Activated naive CD4-positive, alpha-beta T cell (primary cell): ENCODE data around the gene STAP2.
"Not testable (repeated sequence)": the region's sequence is repeated elsewhere in the genome, so short reads cannot be mapped to it uniquely, and the experiment has no call there.

Experiments
- DNase-seq, 4 experiments: peaks; one replicate each; lab custom pipeline; 2025; lab: John Stamatoyannopoulos, UW

The STAP2 gene

DNA sequence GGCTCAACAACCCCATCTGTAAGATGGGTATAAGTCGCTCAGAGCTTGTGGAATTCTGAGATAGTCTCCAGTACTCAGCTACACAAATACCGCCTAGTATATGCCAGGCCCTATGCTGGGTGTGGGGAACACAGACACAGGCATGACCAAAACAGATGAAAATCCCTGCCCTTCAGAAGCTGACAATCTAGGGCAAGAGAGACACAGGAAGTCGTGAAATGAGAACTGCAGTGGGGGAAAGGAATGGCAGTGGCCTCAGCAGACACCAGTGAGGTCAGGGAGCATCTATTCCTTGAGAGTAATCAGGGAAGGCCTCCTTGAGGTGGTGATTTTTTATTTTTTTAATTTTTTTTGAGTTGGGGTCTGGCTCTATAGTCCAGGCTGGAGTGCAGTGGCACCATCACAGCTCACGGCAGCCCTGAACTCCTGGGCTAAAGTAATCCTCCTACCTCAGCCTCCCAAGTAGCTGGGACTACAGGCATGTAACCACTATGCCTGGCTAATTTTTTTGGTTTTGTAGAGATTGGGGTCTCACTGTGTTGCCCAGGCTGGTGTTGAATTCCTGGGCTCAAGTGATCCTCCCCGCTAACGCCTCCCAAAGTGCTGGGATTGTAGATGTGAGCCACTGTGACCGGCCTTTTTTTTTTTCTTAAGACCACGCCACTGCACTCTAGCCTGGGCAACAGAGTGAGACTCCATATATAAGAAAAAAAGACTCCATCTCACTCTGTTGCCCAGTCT, 39.6 kb downstream of the STAP2 start:
- DNase-seq, result no peak

DNA sequence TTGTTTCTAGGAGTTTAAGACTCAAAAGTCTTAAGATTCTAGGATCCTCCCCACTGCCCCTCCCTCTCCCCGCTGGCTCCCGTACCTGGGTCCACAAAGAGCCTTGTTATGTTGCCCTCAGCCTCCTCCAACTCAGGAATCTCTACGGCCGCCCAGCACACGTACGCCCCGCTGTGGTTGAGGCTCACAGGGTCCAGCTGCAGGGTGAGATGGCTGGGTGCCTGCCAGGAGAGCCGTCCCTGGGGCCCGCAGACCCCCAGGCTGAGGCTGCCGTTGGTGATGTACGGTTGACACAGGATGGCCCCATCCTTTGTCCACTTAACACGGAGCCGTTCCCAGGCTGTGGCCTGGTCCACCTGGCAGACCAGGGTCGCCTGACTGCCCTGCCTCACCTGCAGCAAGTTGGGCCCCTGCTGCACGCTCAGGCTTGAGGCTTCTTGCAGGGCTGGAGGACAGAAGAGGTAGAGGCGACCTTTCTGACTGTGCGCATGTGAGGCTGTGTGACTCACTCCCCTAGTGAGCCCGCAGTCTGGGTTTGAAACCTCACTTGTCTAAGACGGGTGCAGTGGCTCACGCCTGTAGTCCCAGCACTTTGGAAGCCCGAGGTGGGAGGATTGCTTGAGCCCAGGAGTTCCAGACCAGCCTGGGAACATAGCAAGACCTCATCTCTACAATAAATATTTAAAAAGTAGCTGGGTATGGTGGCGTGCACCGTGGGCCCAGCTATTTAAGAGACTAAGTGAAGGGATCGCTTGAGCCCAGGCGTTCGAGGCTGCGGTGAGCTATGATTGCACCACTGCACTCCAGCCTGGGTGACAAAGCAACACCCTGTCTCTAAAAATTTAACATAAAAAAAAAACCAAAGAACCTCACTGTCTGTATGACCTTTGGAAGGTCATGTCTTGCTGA, 40.5 kb downstream of the STAP2 start:
- DNase-seq, result no peak

DNA sequence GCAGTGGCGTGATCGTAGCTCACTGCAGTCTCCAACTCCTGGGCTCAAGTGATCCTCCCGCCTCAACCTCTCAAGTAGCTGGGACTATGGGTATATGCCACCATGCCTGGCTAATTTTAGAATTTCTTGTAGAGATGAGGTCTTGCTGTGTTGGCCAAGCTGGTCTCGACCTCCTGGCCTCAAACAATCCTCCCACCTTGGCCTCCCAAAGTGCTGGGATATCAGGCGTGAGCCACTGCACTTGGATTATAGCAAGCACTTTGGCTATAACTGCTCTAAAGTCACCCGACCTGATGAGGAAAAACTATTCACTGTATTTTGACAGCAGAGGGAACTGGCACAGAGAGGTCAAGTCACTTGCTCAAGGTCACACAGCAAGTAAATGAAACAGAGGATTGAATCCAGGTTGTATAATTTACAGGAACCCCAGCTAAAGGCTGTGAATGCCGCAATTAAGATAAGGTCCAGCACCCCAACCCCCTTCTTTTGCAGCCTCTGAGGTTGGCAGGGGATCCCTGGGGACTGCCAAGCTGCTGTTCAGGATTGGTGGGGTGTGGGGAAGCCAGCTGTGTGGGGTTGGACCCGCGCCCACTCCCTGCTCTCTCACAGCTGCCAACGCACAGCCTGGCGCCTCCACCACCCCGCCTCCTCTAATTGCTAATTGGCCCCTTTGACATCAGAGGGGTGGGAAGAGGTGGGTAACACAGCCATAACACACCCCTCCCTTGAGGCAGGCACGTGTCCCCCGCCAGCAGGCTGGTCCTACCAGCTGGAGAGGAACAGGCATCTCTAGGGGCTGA, 42.5 kb downstream of the STAP2 start:
- no peak for DNase-seq

DNA sequence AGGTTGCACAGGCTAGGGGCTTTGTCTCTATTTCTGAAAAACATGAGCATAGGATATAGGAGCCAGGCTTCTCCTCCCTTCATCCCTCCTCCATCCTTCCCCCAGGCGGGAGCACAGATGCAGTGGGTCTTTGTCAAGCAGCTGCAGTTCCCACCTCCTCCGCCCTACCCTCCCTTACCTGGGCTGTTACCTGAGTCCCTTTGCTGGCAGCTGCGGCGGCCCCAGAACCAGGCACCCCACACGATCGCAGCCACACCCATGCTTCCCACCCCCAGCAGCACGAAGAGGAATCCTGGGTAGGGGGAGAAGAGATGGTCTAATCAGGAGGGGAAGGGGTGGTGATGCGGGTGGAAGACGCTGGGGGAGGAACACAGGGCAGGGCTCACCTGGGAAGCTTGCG, 44.2 kb downstream of the STAP2 start:
- no peak for DNase-seq

DNA sequence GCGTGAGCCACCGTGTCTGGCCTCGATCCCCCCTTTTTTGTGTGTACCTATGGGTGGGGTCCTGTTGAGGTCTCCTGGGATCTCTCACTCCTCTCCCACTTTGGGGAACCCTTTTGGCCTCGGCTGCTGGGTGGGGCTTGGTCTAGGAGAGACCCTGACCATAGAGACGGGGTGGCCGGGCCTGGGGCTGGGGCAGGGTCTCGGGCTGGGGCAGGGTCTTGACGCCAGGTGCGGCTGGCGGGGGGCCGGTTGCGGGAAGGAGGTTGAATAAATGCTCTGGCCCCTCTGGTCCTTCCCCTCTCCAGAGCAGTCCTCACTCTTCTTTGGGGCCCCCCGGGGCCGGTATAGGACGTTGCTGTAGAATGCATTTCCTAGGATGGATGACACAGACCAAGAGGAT, 46.1 kb downstream of the STAP2 start:
- no peak for DNase-seq

DNA sequence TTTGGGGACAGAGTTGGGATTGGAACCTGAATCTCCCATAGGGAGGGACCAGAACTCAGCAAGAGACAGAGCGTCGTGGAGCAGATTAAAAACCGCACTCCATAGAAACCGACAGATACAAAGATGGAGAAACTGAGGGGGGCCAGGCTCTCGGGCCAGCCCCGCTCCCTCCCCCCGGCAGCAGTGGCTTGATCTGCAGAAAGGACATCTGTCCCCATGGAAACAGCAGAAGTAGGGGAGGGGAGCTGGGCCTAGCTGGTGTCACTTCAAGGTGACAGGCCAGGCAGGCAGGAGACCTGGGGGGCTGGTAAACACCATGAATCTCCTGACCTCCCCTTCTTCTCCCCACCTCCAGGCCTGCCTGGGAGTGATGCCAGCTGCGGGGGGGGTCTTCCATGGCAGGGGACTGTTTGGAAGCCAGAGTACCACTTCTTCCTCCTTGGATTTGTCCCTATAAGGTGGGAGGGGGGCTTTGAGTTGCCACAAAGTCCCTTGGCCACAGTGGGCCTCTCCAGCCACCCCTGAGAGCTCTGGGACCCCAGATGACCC, 47.4 kb downstream of the STAP2 start:
- no peak for DNase-seq

DNA sequence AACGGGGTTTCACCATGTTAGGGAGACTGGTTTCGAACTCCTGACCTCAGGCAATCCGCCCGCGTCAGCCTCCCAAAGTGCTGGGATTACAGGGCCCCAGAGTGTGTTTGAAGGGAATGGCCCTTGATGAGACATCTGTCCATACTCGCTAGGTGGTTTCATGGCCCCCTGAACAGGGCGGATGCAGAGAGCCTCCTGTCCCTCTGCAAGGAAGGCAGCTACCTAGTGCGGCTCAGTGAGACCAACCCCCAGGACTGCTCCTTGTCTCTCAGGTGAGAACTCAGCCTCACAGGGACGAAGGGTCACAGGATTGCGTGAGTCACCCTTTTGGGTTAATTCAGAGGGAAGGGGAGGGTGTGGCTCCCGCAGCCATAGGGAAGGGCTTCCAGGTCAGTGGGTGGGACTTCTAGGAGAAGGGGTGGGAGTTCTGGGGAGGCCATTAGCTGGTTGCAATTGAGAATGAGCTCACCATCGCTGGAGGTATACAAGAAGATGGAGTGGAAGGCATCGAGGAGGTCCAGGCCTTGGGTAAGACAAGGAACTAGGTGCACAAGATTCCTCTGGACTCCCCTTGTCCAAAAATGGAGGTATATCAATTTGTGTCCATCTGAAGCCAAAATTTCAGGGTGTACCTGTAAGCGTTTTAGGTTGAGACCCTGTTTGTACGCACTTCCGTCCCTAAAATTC, 50.4 kb downstream of the STAP2 start:
- DNase-seq, result no peak

DNA sequence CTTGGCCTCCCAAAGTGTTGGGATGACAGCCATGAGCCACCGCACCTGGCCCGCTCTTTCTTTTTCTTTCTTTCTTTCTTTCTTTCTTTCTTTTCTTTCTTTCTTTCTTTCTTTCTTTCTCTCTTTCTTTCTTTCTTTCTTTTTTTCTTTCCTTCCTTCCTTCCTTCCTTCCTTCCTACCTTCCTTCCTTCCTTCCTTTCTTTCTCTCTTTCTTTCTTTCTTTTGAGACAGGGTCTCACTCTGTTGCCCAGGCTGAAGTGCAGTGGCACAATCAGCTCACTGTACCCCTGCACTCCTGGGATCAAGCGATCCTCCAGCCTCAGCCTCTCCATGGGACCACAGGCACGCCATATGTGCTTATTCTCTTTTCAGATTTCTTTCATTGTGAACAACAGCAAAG, 52.5 kb downstream of the STAP2 start:
- not testable (repeated sequence) for DNase-seq

DNA sequence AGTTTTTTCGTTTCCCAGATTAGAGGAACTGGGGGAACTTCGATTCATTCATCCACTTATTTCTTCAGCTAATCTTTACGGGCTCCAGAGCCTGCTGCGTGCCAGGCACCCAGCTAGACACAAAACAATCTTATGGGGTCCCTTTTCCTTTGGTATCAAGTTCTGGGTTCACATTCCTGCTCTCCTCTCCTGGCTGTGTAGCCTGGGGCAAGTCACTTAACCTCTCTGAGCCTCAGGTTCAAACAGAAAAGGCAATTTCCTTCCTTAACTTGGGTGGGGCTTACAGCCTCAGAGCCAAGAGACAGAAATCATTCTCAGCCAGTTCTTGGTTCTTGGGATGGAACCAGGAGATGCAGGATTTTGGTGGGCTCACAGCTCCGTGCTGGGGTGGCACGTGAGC, 53.7 kb downstream of the STAP2 start:
- no peak for DNase-seq

DNA sequence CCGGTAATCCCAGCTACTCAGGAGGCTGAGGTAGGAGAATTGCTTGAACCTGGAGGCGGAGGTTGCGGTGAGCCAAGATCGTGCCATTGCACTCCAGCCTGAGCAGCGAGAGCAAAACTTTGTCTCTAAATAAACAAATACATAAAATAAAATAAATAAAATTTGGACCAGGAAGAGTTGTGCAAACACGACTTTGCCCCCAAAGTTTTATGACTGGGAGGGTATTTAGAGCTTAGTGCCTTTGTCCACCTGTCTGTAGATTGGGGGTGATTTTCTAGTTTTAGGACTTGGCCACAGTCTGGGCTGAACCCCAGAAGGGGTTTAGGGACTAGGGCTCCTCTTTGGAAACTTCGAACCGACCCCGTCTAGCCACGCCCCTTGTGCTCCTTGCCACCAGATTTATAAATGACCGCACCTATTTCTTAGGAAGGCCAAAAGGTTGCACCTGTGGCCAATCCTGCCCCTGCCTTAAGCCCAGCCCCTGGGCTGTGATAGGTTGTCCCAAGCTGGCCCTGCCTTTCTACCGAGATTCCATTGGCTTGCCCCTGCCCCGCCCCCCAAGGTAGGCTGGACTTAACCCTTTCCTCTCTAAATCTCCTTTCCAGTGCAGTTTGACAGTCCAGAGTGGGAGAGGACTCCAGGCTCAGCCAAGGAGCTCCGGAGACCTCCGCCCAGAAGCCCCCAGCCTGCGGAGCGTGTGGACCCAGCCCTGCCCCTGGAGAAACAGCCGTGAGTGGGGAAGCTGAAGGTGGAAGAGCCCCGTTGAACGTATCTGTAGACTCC, 54.3 kb downstream of the STAP2 start:
- DNase-seq, result no peak

DNA sequence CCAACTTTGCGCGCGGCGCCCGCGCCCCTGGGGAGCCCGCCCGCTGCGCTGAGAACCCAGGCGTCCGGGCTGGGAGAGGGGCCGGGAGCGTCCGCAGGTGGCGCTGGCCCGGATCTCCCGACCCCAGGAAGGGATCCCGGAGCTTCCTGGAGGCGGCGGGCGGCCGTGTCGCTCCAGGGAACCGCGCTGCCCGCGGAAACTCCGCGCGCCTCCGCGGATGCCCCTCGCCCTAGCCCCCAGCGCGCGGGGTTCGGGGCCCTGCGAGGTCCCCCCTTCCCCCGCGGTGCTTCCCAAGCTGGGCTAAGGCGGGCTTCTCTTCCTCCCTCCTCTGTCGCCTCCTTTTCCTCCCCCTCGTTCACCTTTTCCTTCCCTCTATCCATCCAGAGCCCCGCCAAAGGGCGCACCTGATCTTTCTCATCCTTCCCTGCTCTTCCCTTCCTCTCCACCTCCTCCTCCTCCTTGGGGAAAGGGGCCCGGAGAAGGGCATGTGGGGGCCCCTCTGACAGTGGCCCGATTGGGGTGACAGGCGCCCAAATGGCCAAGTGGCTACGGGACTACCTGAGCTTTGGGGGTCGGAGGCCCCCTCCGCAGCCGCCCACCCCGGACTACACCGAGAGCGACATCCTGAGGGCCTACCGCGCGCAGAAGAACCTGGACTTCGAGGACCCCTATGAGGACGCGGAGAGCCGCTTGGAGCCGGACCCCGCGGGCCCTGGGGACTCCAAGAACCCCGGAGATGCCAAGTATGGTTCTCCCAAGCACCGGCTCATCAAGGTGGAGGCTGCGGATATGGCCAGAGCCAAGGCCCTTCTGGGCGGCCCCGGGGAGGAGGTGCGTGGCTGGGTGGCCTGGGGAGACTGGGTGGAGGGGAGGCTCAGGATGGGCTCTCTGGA, 58.9 kb downstream of the STAP2 start:
- DNase-seq, result no peak

DNA sequence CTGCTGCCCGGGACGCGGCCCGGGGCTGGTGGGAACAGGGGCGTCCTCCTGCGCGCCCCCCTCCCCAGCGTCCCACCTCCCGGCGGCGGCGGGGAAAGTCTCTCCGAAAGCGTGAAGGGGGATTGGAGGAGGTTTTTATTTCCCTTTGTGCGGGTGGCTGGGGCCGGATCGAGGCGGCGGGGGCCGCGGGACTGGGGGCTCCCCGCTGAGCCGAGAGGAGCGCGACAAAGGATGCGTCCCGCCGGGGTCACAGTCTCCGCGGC, 59.4 kb downstream of the STAP2 start:
- no peak for DNase-seq

DNA sequence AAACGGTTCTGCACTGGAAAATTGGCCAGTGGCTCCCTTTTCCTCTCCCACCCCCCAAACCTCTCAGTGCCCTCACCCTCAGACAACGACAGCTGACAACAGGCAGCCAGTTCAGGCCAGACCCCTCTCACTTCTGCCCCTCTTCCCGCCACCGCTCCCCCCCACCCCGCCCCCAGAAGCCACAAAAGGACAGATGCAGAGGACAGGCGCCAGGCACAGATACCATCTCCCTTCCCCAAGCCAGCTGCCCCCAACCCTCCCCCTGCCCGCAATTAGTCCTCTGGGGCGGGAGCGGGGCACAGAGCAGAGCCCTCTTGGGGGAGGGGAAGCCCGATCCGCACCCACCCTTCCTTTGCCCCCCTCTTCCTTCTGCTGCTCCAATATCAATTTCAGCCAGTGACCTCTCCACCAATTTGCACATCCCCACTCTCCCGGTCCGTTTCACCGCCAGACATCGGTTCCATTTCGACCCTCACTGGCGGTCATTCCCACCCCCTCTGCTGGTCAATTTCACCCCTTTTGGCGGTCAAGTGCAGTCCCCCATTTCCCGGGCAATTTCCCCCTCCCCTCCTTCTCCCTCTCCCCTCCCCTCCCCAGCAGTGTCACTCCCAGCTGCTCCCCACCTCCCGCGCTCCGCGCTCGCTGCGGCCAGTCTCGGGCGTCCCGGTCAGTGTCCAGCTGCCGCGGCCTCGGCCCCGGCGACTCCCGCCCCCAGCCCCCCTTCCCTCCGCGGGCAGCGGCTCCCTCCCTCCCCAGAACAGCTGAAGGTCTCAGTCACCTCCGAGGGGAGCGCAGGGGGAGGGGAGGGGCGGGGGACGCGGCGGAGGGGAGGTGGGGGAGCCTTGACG, 60.0 kb downstream of the STAP2 start, which contains the start of gene SHD:
TSS of gene SHD (plus strand) at position 848 of the 848 bp plus-strand sequence. CDS start 798 bp downstream, outside the sequence.
- DNase-seq, result no peak

DNA sequence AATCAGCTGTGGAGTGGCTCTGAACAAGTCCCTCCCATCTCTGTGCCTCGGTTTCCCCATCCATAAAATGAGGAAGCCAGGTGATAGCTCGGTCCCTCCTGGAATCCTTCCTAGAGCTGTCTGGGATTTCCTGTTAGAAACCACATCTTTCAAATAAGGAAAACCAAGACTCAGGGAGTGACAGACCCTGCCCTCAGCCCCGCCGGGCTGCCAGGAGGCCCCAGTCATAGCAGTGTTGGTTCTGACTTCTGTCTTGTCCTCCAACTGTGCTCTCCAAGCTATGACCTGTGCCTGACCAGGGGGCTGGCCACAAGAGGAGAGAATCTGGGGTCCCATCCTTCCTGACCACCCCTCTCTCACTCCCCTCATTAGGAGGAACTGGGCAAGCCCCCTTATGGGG, 60.6 kb downstream of the STAP2 start:
- no peak for DNase-seq

DNA sequence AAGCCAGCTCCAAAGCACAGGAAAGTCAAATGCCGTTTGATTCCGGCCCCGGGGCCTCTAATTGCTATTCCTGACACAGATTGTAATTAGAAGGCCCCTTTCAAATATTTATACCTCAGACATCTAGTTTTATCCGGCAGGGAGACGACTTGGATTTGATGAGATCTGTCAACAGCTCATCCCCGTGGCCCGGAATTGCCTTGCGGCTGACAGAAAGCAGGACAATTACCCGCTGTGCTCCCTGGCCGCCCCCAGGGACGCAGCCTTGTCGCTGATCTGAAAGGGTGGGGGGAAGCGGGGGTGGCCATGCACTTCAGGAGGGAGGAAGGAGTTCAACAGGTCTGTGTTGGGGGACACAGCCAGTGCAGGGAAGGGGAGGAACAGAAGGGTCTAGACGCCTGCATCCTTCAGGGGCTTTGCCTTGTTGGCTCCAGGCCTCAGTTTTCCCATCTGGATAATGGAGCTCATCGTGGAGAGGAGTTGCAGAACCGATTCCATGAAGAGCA, 61.4 kb downstream of the STAP2 start:
- DNase-seq, result no peak

DNA sequence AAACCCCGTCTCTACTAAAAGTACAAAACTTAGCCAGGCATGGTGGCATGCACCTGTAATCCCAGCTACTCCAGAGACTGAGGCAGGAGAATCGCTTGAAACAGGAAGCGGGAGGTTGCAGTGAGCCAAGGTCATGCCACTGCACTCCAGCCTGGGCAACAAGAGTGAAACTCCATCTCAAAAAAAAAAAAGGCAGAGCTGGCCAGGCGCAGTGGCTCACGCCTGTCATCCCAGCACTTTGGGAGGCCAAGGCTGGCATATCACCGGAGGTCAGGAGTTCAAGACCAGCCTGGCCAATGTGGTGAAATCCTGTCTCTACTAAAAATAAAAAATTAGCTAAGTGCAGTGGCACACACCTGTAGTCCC, 64.3 kb downstream of the STAP2 start:
- not testable (repeated sequence) for DNase-seq
